Mucosa of descending colon (tissue), 3 donors: ENCODE measurements around the gene KCNAB2. TPM values are rescaled to one million over a fixed set of nuclear protein-coding genes. Genes with fewer than 3 reads are reported as not detected.

Experiments used
- ATAC-seq: fragments of 200-7000 bp; cut with Tn5 transposase; one replicate; pipeline ENCODE4 v1.9.1; 2020; ENCODE audit warnings: mild to moderate bottlenecking, moderate library complexity
- DNase-seq, 3 donors: peaks; one replicate each; pipeline ENCODE4 v3.0.0-alpha.2; 2020
- H3K36me3 ChIP-seq: fragments of 200-600 bp; one replicate; pipeline ENCODE4 v1.8.0; 2021; ENCODE audit warnings: low read depth, mild to moderate bottlenecking
- H3K4me1 ChIP-seq: fragments of 200-600 bp; one replicate; pipeline ENCODE4 v1.8.0; 2021; ENCODE audit warnings: low read depth, mild to moderate bottlenecking
- H3K4me3 ChIP-seq: fragments of 200-600 bp; one replicate; pipeline ENCODE4 v1.8.0; 2021; ENCODE audit warnings: mild to moderate bottlenecking
- H3K9me3 ChIP-seq: fragments of 200-600 bp; one replicate; pipeline ENCODE4 v1.8.0; 2021; ENCODE audit warnings: mild to moderate bottlenecking
- intact Hi-C, 2 donors: fragments of 100-400 bp; cut with DNase I in 1 of 2; cut with micrococcal nuclease in 1 of 2; formaldehyde crosslinking; loops; one replicate each; pipeline versions ENCODE4 v1.11.0 to v1.11.1; 2022; cut with DNase I, micrococcal nuclease
- total RNA-seq, 3 donors: library from RNA; stranded (reverse); fragmentation: NEBNext Ultra II Directional in 2 of 3; extraction: Animal tissue kit (Norgen Biotek cat#: 25700) in 2 of 3; gene quantifications; one replicate each; pipeline versions ENCODE4 v1.2.1 to v1.2.4, GENCODE V29; 2021 to 2023
- TF ChIP-seq, protein P1 (sequence below): fragments of 200-600 bp; IDR thresholded peaks from one replicate; pipeline ENCODE4 v1.8.0; 2022; ENCODE audit warnings: antibody characterized with exemption, mild to moderate bottlenecking
- donor health status: DM: no; HTN: no; CAD: no; lungs with moderate emphysema.
- donor health status: DM: no; HTN: no; CAD: no.
- donor health status: DM: no; HTN: yes; CAD: no.

KCNAB2 gene
- total RNA-seq, 3 donors from 2014 or later, result 6.9 to 15.7 (median 11.8) TPM

DNA sequence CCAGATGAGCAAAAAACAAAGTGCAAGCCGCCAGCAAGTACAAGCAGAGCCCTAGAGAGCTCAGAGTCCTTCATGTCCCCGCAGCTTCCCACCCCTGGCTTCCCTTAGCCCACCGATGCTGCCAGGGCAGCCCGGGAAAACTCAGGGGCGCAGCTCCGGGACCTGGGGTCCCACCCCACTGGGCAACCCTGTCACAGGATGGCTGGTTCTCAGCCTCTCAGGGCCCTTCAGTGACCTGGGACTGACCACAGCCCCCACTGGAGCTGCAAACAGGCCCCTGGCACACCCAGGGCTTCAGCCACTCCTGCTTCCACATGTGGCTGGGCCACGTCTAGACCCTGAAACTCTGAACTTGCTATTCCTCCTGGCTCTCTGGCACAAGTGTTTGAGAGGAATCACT lies 84.9 kb downstream of the KCNAB2 start:
- ATAC-seq (no peak), DNase-seq (peak in 2 of 3 donors; percentile 17 to 24)
- peaks cover 5% of the 10 kb centered on the region for H3K4me1 ChIP-seq
- intact Hi-C loops, result no loop called here
- TF ChIP-seq, protein P1, sequence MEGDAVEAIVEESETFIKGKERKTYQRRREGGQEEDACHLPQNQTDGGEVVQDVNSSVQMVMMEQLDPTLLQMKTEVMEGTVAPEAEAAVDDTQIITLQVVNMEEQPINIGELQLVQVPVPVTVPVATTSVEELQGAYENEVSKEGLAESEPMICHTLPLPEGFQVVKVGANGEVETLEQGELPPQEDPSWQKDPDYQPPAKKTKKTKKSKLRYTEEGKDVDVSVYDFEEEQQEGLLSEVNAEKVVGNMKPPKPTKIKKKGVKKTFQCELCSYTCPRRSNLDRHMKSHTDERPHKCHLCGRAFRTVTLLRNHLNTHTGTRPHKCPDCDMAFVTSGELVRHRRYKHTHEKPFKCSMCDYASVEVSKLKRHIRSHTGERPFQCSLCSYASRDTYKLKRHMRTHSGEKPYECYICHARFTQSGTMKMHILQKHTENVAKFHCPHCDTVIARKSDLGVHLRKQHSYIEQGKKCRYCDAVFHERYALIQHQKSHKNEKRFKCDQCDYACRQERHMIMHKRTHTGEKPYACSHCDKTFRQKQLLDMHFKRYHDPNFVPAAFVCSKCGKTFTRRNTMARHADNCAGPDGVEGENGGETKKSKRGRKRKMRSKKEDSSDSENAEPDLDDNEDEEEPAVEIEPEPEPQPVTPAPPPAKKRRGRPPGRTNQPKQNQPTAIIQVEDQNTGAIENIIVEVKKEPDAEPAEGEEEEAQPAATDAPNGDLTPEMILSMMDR, result no peak
- no peaks in the 10 kb centered on the region for H3K9me3 ChIP-seq
- H3K4me3 ChIP-seq, result no peak overlapping the region
- H3K36me3 ChIP-seq, result no peaks in the 10 kb centered on the region

DNA sequence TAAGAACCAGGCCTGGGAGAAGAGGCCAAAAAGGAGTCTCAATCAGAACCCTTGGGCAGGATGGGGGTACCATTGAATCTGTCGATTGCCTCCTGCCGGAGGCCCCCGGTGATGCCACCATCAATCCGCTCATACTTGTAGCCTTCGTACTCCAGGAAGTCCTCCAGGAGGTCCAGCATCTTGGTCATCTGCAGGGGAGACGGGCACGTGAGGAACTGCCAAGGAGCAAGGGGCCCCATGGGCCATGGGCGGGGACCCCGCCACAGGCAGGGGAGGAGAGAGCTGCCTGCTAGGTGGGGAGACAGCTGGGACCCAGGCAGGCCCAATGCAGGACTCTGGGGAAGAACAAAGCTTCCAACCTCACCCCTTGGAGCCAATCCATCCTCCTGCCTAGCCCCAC lies 85.9 kb downstream of the KCNAB2 start:
- DNase-seq, result peak in 1 of 3 donors; percentile 28
- H3K4me3 ChIP-seq, result no peak overlapping the region
- no peaks in the 10 kb centered on the region for H3K36me3 ChIP-seq
- no peaks in the 10 kb centered on the region for H3K9me3 ChIP-seq
- intact Hi-C loops, result no loop called here
- peaks cover 5% of the 10 kb centered on the region for H3K4me1 ChIP-seq
- ATAC-seq, result no peak
- TF ChIP-seq, protein P1, result no peak

DNA sequence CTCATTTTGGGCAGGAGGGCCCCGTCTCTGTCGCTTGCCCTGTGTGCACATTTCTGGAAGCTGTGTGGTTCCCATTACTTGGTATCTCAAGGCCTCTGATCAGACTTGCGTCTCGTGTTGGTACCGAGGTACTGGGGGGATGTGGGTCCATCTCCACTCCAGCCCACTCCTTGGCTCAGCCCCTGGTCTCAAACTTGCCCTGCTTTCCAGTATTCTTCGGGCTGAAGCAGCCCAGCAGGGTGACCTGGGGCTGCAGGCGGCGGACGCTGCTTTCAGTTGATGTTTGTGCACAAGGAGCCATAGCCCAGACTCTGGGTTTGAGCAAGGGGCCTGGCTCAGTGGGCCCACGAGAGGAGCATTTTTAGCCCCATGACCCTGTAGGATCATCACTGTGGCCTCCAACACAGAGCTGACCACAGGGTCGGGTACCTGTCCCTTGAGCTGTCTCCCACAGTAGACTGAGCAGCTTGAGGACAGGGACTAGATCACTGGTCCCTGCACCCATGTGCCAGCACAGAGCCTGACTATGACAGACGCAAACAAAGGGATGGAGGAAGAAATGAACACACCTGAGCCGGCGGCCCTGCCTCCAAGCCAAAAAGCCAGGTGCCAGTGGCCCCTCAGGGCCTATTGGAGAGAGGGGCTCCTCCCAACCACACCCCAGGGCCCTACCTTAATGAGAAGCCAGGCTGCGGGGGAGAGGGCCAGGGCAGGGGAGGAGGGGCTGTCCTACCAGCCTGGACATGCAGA lies 87.6 kb downstream of the KCNAB2 start:
- peak in 1 of 3 donors; percentile 5 for DNase-seq

DNA sequence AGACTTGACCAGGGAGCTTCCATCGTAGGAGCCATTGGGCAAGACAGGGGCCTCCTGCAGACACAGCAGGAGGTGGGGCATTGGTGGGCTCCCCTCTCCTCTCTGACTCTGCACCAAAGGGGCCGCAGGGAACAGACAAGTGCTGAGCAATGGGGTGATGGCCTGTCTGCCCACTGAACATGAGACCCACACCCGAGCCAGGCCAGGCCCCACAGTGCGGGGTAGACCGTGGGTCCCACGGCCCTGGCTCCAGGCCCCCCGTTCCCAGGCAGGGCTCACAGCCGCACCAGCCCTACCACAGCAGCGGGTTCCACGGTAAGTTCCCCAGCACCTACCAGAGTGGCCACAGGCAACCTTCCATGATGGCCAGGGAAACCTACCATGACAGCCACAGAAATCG lies 88.5 kb downstream of the KCNAB2 start:
- intact Hi-C loops, result no loop called here
- Histone ChIP-seq H3K4me3 (no peak overlapping the region), H3K36me3 (no peaks in the 10 kb centered on the region), H3K9me3 (no peaks in the 10 kb centered on the region), H3K4me1 (no peaks in the 10 kb centered on the region)
- DNase-seq (peak in 2 of 3 donors; percentile 13 to 40), ATAC-seq (no peak)
- TF ChIP-seq, protein P1, result no peak

More for the DNA sequence above, 87.6 kb downstream of the KCNAB2 start:
- TF ChIP-seq, protein P1, result no peak
- H3K9me3 ChIP-seq, result no peaks in the 10 kb centered on the region
- intact Hi-C loops, result no loop called here
- no peak for ATAC-seq
- no peaks in the 10 kb centered on the region for H3K36me3 ChIP-seq
- H3K4me3 ChIP-seq, result no peak overlapping the region
- no peaks in the 10 kb centered on the region for H3K4me1 ChIP-seq

DNA sequence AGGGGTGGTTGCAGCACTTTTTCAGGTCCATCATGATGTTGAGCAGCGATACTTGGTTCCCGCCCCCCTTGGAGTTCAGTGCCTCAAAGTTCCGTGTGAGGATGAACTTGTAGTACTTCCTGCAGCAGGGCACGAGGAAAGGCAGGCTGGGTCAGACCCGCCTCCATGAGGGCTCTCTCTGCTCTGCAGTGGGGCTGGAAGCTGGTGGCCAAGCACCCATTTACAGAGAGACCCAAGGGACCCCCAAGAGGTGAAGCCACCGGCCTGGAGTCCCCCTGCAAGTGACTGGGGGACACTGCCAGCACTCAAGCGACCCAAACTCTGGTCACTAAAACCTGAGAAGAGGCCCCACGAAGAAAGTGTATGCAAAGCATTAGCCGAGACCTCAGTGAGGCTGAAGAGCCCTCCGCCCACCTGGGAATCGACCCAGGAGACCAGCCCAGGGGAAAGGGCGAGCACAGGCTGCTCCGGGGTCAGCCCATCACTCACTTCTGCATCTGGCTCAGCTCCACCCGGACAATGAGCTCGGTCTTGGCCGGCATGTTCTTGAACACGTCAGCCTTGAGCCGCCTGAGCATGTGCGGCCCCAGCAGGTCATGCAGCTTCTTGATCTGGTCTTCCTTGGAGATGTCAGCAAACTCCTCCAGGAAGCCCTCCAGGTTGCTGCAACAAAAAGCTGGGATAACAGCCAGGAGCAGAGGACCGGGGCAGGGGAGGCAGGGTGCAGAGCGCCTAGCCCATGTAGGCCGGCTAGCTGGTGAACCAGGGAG lies 89.2 kb downstream of the KCNAB2 start:
- no peaks in the 10 kb centered on the region for H3K36me3 ChIP-seq
- TF ChIP-seq, protein P1, result no peak
- intact Hi-C loops, result no loop called here
- H3K4me1 ChIP-seq, result no peaks in the 10 kb centered on the region
- H3K4me3 ChIP-seq, result no peak overlapping the region
- DNase-seq, result peak in 1 of 3 donors; percentile 28
- H3K9me3 ChIP-seq, result no peaks in the 10 kb centered on the region
- ATAC-seq, result no peak
